Cardiac muscle cell (in vitro differentiated cells and primary cell): ENCODE measurements around the gene SPRR1B. TPM values are rescaled to one million over a fixed set of nuclear protein-coding genes. Genes with fewer than 3 reads are reported as not detected.

Experiments used
- DNase-seq, 2 donors: peaks; one replicate each; pipeline versions ENCODE4 v3.0.0 to v3.0.0-alpha.2; 2010 to 2017; ENCODE audit warnings: low read depth in 1 of 2, low spot score in 1 of 2
- H3K27ac ChIP-seq: fragments of 200-600 bp; sonication (generic); 2 replicates; pipeline ENCODE4 v1.5.1; 2016
- H3K27me3 ChIP-seq: fragments of 200-600 bp; sonication (generic); 2 replicates; pipeline ENCODE4 v1.6.0; 2016; ENCODE audit warnings: control low read depth
- H3K36me3 ChIP-seq: fragments of 200-600 bp; sonication (generic); 2 replicates; pipeline ENCODE4 v1.5.1; 2016; ENCODE audit warnings: control low read depth
- H3K4me1 ChIP-seq: fragments of 200-600 bp; sonication (generic); 2 replicates; pipeline ENCODE4 v1.8.1; 2017; ENCODE audit warnings: low read depth, mild to moderate bottlenecking, mixed run types
- H3K4me3 ChIP-seq: fragments of 200-600 bp; sonication (generic); 2 replicates; pipeline ENCODE4 v1.5.1; 2016; ENCODE audit warnings: mild to moderate bottlenecking
- H3K9me3 ChIP-seq: fragments of 200-600 bp; sonication (generic); 2 replicates; pipeline ENCODE4 v1.5.1; 2017; ENCODE audit warnings: low read depth, mild to moderate bottlenecking, control low read depth
- CTCF ChIP-seq: IDR thresholded peaks from 2 replicates; pipeline ENCODE4 v1.5.1; 2012; ENCODE audit warnings: low read depth, mild to moderate bottlenecking, low read length
- polyA plus RNA-seq: library from polyadenylated mRNA; unstranded; fragments of >200 nt; fragmentation: Nextera tagmentation; extraction: Ambion mirVana; gene quantifications from 2 replicates; pipeline ENCODE4 v1.2.1, GENCODE V29; 2016
- total RNA-seq: library from RNA; depleted of rRNA; stranded (reverse); fragments of >200 nt; gene quantifications from 2 replicates; pipeline ENCODE4 v1.2.3, GENCODE V29; 2016

Gene SPRR1B
- total and polyA plus RNA-seq, 2 experiments from 2014 or later: not detected

GRCh38 chr1:153025797-153026196, 5.2 kb upstream of the SPRR1B start:
- H3K36me3 ChIP-seq: no peaks in the 10 kb centered on the region
- H3K4me3 ChIP-seq: no peak overlapping the region
- no peak for DNase-seq
- no peaks in the 10 kb centered on the region for H3K27me3 ChIP-seq
- H3K9me3 ChIP-seq: no peaks in the 10 kb centered on the region
- TF ChIP-seq CTCF: no peak
- no peak overlapping the region for H3K27ac ChIP-seq
- no peaks in the 10 kb centered on the region for H3K4me1 ChIP-seq

- no peak for TF ChIP-seq CTCF
- Histone ChIP-seq H3K36me3 (no peaks in the 10 kb centered on the region), H3K27me3 (no peaks in the 10 kb centered on the region), H3K9me3 (no peaks in the 10 kb centered on the region), H3K4me1 (no peaks in the 10 kb centered on the region), H3K4me3 (no peak overlapping the region), H3K27ac (no peak overlapping the region)
- no peak for DNase-seq
These were observed 2.2 kb upstream of the SPRR1B start for GRCh38 chr1:153028766-153029165.

- H3K4me1 ChIP-seq: no peaks in the 10 kb centered on the region
- no peak overlapping the region for H3K4me3 ChIP-seq
- no peak for TF ChIP-seq CTCF
- no peak overlapping the region for H3K27ac ChIP-seq
- no peaks in the 10 kb centered on the region for H3K27me3 ChIP-seq
- no peaks in the 10 kb centered on the region for H3K36me3 ChIP-seq
- H3K9me3 ChIP-seq: no peaks in the 10 kb centered on the region
- no peak for DNase-seq
These were observed 1.1 kb downstream of the SPRR1B start for GRCh38 chr1:153032073-153032472.

- peak; percentile 20 to 49 for DNase-seq
These were observed 1.8 kb downstream of the SPRR1B start for GRCh38 chr1:153032677-153033308.

GRCh38 chr1:153035211-153035610, 4.2 kb downstream of the SPRR1B start:
- TF ChIP-seq CTCF: no peak
- no peak for DNase-seq

More at GRCh38 chr1:153032677-153033308, 1.8 kb downstream of the SPRR1B start:
- H3K27ac ChIP-seq: no peak overlapping the region
- no peaks in the 10 kb centered on the region for H3K36me3 ChIP-seq
- H3K27me3 ChIP-seq: no peaks in the 10 kb centered on the region
- TF ChIP-seq CTCF: peak; percentile 15
- no peak overlapping the region for H3K4me3 ChIP-seq
- H3K4me1 ChIP-seq: no peaks in the 10 kb centered on the region
- no peaks in the 10 kb centered on the region for H3K9me3 ChIP-seq

More at GRCh38 chr1:153035211-153035610, 4.2 kb downstream of the SPRR1B start:
- no peak overlapping the region for H3K27ac ChIP-seq
- no peaks in the 10 kb centered on the region for H3K36me3 ChIP-seq
- H3K4me3 ChIP-seq: no peak overlapping the region
- no peaks in the 10 kb centered on the region for H3K4me1 ChIP-seq
- H3K9me3 ChIP-seq: no peaks in the 10 kb centered on the region
- no peaks in the 10 kb centered on the region for H3K27me3 ChIP-seq
